Epidermal melanocyte (primary cell): Measurements from ENCODE around the gene PPIL6.

Experiments
- DNase-seq: peaks from one replicate; pipeline ENCODE4 v3.0.0; 2011; ENCODE audit warnings: low spot score; ENCODE audit not compliant: insufficient read length

The PPIL6 gene

GRCh38 chr6:109397020-109397419, 43.4 kb downstream of the PPIL6 start:
- DNase-seq, result no peak

GRCh38 chr6:109396046-109396718, 44.2 kb downstream of the PPIL6 start:
- DNase-seq, result no peak

GRCh38 chr6:109393886-109394281, 46.5 kb downstream of the PPIL6 start:
- no peak for DNase-seq

GRCh38 chr6:109393157-109393885, 47.1 kb downstream of the PPIL6 start:
- no peak for DNase-seq

GRCh38 chr6:109389650-109390274, 50.7 kb downstream of the PPIL6 start:
- no peak for DNase-seq

- no peak for DNase-seq
These were observed 52.2 kb downstream of the PPIL6 start for GRCh38 chr6:109388265-109388664.

- no peak for DNase-seq
These were observed 56.9 kb downstream of the PPIL6 start for GRCh38 chr6:109383438-109383940.

GRCh38 chr6:109382576-109383437, 57.6 kb downstream of the PPIL6 start:
- DNase-seq, result peak; percentile 80

- DNase-seq, result peak; percentile 89
These were observed 58.5 kb downstream of the PPIL6 start, which contains the start of gene CD164 for GRCh38 chr6:109381747-109382575. CD164 (minus strand) TSS chr6:109382467; CDS start chr6:109382378, 89 bp downstream.

GRCh38 chr6:109381061-109381746, 59.2 kb downstream of the PPIL6 start:
- DNase-seq, result no peak

GRCh38 chr6:109379711-109380110, 60.7 kb downstream of the PPIL6 start:
- no peak for DNase-seq

- DNase-seq, result no peak
These were observed 62.7 kb downstream of the PPIL6 start for GRCh38 chr6:109377717-109378116.

- no peak for DNase-seq
These were observed 66.0 kb downstream of the PPIL6 start for GRCh38 chr6:109374326-109374892.

- DNase-seq, result no peak
These were observed 66.7 kb downstream of the PPIL6 start for GRCh38 chr6:109373762-109374161.

- no peak for DNase-seq
These were observed 67.1 kb downstream of the PPIL6 start for GRCh38 chr6:109373331-109373730.

GRCh38 chr6:109372130-109372529, 68.3 kb downstream of the PPIL6 start:
- DNase-seq, result no peak

GRCh38 chr6:109370792-109371191, 69.6 kb downstream of the PPIL6 start:
- DNase-seq, result no peak

GRCh38 chr6:109370336-109370735, 70.1 kb downstream of the PPIL6 start:
- DNase-seq, result no peak

GRCh38 chr6:109369728-109370127, 70.7 kb downstream of the PPIL6 start:
- no peak for DNase-seq
